Glomerular endothelial cell (primary cell): ENCODE measurements around the gene VPS54. TPM values are rescaled to one million over a fixed set of nuclear protein-coding genes. Genes with fewer than 3 reads are reported as not detected.
"Not testable (repeated sequence)": the region's sequence is repeated elsewhere in the genome, so short reads cannot be mapped to it uniquely, and the experiment has no call there.

Experiments used
- DNase-seq: peaks from one replicate; pipeline ENCODE4 v3.0.0-alpha.2; 2011; ENCODE audit warnings: low read depth, low spot score; ENCODE audit errors: extremely low read depth
- total RNA-seq: library from RNA; depleted of rRNA; stranded (reverse); fragments of >200 nt; gene quantifications from 2 replicates; pipeline ENCODE4 v1.2.3, GENCODE V29; 2015

The VPS54 gene
- total RNA-seq, 1 donor from 2014 or later = 12.3 TPM

DNA sequence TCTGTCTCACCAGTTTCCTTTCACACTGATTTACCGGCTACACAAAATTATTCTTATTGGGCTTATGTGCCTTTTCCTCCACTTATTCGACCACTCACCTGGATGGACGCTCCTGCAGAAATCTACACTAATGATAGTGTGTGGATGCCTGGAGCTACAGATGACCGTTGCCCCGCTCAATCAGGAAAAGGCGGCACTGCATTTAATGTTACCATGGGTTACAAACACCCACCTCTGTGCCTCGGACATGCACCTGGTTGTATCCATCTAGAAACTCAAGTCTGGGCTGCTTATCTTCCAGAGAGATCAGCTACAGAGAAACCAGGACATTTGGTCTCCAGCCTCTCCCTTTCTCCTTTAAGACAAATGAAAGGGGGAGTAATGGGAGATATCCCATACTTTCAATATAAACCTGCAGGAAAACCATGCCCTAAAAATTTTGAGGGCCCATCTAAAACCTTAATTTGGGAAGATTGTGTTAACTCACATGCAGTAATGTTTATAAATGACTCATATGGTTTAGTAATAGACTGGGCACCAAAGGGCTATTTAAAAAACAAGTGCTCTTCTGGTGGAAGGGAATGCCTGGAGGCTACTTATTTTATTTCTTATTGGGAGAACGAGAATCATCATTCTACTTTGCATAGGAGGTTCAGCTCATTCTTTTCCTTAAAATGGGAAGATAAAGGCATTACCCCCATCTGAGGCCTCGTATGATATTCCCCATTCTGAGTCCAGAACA is 24.7 kb downstream of the VPS54 start:
- not testable (repeated sequence) for DNase-seq

- no peak for DNase-seq
Measured at GRCh38 chr2:63993871-63994270, 25.4 kb downstream of the VPS54 start.

GRCh38 chr2:63993130-63993584 is 26.1 kb downstream of the VPS54 start:
- not testable (repeated sequence) for DNase-seq

DNA sequence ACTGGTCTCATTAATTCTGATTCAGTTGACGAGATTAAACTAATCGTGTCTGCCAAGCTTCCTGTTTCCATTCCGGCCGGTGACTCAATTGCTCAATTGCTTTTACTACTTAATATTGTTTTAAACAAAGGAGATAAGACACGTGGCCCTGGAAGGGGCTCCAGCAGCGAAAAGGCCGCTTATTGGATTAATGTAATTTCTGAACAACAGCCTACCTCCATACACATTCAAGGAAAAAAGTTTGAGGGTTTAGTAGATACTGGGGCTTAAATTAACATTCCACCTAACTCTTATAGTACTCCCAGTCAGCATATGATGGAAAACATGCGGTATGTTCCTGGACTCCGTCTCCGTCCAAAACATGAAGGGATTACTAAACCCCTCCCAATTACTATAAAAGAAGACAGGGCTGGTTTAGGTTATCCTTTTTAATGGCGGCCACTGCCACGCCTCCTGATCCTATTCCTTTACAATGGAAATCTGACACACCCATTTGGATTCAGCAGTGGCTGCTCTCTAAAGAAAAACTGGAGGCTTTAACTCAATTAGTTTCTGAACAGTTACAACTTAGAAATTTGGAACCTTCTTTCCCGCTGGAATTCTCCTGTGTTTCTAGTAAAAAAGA is 27.1 kb downstream of the VPS54 start:
- no peak for DNase-seq

- not testable (repeated sequence) for DNase-seq
Measured at GRCh38 chr2:63991173-63991999, 27.8 kb downstream of the VPS54 start.

DNA sequence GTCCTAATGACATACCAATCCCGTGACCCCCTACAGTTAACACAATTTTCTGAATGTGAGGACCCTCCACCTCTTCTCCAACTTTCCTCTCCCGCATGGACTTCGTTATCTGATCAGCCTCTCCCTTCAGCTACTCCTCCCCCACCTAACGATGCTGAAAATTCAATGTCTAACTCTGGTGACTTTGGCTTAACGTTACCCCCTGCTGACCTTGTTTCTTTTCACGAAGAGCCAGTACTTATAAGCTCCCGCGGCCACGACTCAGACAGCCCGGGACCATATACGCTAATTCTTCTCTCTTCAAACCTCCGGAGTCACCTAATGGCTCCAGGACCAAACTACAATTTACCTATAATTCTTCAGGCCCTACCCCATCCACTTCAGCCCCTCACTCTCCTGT is 29.2 kb downstream of the VPS54 start:
- DNase-seq = no peak

DNA sequence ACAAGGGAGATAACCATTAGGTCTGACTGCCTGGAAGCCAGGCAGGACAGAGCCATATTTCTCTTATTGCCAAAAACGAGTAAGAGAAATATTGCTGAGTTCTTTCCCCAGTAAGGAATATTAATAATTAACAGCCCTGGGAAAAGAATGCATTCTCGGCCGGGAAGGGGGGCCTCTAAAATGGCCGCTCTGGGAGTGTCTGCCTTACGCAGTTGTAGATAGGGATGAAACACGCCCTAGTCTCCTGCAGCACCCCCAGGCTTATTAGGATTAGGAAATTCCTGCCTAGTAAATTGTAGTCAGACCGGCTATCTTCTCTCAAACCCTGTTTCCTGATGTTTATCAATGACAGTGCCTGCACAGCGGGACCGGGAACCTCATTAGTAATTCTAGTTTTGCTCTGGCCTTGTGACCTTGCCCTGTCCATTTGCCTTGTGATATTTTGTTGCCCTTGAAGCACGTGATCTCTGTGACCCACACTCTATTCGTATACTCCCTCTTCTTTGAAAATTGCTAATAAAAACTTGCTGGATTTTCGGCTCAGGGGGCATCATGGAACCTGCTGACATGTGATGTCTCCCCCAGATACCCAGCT is 30.3 kb downstream of the VPS54 start:
- not testable (repeated sequence) for DNase-seq

DNA sequence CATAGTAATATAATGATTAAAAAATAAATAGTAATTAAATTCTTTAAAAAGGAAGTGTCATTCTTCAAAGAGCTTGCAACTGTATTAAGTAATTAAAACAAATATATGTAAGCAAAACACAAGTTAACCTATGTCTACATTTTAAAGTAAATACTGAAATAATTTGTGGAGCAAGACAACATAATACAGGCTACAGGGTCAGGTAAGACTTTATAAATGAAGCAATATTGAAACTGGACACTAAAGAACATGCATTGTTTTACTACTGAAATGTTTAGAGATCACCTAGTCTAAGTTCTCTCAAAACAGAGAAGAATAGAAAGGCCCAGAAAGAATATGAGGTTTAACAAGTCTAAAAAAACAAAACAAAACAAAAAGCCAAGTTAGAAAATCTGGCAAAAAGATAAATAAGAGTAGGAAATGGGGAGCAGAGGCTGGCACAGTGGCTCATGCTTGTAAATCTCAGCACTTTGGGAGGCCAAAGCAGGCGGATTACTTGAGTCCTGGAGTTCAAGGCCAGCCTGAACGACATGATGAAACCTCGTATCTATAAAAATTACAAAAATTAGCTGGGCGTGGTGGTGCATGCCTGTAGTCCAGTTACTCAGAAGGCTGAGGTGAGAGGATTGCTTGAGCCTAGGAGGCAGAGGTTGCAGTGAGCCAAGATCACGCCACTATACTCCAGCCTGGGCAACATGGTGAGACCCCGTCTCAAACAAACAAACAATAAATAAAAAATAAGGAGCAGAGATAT is 34.4 kb downstream of the VPS54 start:
- no peak for DNase-seq

- no peak for DNase-seq
Measured at GRCh38 chr2:63983986-63984605, 35.1 kb downstream of the VPS54 start.

- no peak for DNase-seq
Measured at GRCh38 chr2:63982335-63982734, 36.9 kb downstream of the VPS54 start.

DNA sequence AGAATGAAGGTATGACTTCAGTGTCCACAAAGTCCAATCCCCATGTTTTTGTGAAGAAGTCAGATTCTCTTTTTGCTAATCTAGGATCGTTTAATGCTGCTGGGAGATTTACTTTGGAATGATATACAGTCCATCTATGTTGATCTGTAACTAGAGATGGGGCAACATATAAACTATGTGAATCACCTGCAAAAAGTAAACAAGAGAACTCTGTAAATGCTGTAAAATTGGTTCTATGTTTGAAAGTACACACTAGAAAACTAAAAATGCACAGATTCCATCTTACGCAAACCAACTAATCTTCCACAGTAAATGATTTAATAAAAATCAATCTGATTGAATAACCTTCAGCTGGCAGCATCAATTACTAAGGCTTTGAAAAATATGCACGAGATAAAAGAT is 37.5 kb downstream of the VPS54 start:
- DNase-seq = no peak

- no peak for DNase-seq
Measured at GRCh38 chr2:63980794-63981193, 38.4 kb downstream of the VPS54 start.

DNA sequence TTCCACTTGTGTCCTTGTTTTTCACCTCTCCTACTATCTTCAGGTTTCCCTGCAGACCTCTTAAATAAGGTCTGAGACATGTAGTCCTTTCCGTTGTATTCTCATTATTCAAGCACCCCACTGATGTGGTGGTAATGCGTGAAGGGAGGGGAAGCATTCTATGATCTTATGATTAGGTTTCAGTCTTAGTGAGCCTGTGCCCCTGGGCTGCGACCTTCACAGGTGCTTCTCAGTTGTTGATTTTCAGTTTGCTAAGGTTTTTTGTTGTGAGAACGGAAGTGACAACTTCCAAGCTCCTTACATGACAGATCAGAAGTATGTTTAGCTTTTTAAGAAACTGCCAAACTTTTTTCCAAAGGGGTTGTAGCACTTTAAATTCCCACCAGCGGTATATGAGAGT is 41.3 kb downstream of the VPS54 start:
- DNase-seq = no peak

GRCh38 chr2:63976125-63976510 is 43.1 kb downstream of the VPS54 start:
- DNase-seq = no peak

- DNase-seq = no peak
Measured at GRCh38 chr2:63975437-63976124, 43.6 kb downstream of the VPS54 start.

- not testable (repeated sequence) for DNase-seq
Measured at GRCh38 chr2:63975036-63975435, 44.2 kb downstream of the VPS54 start.

DNA sequence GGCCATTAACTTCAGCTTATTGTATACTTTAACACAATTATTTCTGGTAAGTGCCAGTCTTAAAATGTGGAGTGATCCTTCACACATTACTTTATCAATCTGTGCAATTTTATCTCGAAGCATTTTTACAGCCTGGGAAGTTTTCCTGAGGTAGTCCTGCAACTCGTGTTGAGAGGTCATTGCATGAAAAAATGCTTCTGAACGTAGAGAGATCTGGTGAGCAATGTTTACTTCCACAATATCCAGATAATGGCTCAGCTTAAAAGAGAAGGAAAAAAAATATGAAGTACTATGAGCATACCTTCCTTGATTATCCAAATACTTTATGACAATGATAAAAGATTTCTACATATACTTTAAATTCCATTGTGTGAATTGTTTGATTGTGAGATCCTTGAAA is 57.0 kb downstream of the VPS54 start:
- DNase-seq = no peak

- DNase-seq = no peak
Measured at GRCh38 chr2:63950414-63950813, 68.8 kb downstream of the VPS54 start.

DNA sequence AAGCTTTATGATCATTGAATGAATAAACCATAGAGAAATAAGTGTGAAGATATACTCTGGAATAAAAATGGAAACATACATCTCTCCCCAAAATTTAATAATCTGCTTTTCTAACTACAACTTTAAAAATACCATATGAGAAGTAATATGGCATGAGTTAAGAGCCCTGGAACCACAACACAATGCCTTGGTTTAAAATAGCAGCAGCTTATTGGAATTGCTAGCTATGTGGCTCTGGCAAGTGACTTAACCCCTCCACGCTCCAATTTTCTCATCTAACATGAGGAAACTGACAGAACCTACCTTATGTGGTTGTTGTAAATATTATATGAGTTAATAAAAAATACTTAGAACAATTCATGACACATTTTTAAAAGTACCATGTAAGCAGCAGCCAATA is 76.4 kb downstream of the VPS54 start:
- DNase-seq = no peak
